ENCODE data around the gene SPINK4. TPM values are rescaled to one million over a fixed set of nuclear protein-coding genes. Genes with fewer than 3 reads are reported as not detected.

SPINK4 gene
- total RNA-seq, 4 donors from 2014 or later, result not detected

DNA sequence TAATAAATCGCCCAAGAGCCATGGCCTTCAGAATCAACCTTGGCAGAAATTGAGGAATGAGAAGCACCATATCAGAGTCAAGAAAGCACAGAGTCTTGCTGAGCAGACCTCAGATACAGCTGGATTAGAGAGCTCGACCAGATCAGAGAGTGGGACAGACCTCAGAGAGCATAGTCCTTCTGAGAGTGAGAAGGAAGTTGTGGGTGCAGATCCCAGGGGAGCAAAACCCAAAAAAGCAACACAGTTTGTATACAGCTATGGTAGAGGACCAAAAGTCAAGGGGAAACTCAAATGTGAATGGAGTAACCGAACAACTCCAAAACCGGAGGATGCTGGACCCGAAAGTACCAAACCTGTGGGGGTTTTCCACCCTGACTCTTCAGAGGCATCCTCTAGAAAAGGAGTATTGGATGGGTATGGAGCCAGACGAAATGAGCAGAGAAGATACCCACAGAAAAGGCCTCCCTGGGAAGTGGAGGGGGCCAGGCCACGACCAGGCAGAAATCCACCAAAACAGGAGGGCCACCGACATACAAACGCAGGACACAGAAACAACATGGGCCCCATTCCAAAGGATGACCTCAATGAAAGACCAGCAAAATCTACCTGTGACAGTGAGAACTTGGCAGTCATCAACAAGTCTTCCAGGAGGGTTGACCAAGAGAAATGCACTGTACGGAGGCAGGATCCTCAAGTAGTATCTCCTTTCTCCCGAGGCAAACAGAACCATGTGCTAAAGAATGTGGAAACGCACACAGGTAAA lies 54.9 kb downstream of the SPINK4 start:
- Histone ChIP-seq H3K27me3 (no peaks in the 10 kb centered on the region), H3K9me3 (no peaks in the 10 kb centered on the region), H3K36me3 (peaks cover 0 to 81% (median 19%) of the 10 kb centered on the region in 3 donors), H3K4me3 (no peak overlapping the region), H3K27ac (no peak overlapping the region), H3K4me1 (peaks cover 8 to 88% (median 45%) of the 10 kb centered on the region in 3 donors)
- 76 to 91% methylated on average over 11 of the region's 12 CpGs for WGBS, 2 donors
- intact Hi-C loops (cut with DNase I), result no loop called here
- no peak for TF ChIP-seq POLR2A (IDR thresholded peaks at IDR 0.05)
- TF ChIP-seq, protein P1, sequence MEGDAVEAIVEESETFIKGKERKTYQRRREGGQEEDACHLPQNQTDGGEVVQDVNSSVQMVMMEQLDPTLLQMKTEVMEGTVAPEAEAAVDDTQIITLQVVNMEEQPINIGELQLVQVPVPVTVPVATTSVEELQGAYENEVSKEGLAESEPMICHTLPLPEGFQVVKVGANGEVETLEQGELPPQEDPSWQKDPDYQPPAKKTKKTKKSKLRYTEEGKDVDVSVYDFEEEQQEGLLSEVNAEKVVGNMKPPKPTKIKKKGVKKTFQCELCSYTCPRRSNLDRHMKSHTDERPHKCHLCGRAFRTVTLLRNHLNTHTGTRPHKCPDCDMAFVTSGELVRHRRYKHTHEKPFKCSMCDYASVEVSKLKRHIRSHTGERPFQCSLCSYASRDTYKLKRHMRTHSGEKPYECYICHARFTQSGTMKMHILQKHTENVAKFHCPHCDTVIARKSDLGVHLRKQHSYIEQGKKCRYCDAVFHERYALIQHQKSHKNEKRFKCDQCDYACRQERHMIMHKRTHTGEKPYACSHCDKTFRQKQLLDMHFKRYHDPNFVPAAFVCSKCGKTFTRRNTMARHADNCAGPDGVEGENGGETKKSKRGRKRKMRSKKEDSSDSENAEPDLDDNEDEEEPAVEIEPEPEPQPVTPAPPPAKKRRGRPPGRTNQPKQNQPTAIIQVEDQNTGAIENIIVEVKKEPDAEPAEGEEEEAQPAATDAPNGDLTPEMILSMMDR (IDR thresholded peaks at IDR 0.05), result no peak
- DNase-seq, result no peak

DNA sequence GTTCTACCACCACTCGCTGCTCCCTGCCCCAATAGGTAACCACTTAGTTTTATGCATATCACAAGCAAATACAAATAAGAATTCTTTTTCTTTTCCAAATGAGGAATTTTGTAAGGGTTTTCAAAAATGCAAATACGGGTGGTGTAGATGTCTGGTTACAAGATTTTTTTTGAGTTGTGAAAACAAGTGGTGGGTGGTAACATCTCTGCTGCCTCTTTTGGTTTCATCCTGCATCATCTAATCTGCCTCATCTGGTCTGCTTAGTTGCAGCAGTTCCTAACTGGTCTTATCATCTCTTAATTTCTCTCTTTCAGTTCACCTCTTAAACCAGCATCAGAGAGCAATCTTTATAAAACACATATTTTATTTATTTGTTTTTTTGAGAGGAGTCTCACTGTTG lies 55.6 kb downstream of the SPINK4 start:
- no peak for DNase-seq
- TF ChIP-seq, protein P1 (IDR thresholded peaks at IDR 0.05), result no peak
- TF ChIP-seq POLR2A (IDR thresholded peaks at IDR 0.05), result no peak
- no peaks in the 10 kb centered on the region for H3K27me3 ChIP-seq
- no peak overlapping the region for H3K27ac ChIP-seq
- H3K9me3 ChIP-seq, result no peaks in the 10 kb centered on the region
- 71 to 78% methylated on average over 2 of the region's 2 CpGs for WGBS, 2 donors
- H3K36me3 ChIP-seq, result peaks cover 0 to 88% (median 19%) of the 10 kb centered on the region in 3 donors
- no peak overlapping the region for H3K4me3 ChIP-seq
- intact Hi-C loops (cut with DNase I), result no loop called here
- peaks cover 8 to 95% (median 45%) of the 10 kb centered on the region in 3 donors for H3K4me1 ChIP-seq

DNA sequence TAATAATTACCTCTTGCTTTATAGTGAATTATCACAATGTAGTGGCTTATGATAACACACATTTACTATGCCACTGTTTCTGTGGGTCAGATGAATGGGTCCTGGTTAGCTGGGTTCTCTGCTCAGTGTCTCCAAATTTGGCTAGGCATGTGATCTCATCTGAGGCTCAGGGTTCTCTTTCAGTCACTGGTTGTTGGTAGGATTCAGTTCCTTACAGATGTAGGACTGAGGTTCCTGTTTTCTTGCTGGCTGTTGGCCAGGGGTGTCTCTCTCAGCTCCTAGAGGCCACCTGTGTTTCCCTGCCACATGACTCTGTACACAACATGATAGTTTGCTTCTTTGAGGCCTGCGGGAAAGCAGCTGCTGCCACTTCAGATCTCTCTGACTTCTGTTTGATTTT lies 57.5 kb downstream of the SPINK4 start:
- intact Hi-C loops (cut with DNase I), result no loop called here

More for the DNA sequence above, 57.5 kb downstream of the SPINK4 start:
- Histone ChIP-seq H3K27ac (peak overlapping the region in 2 of 4 donors; percentile 37 to 44), H3K9me3 (no peaks in the 10 kb centered on the region), H3K36me3 (peaks cover 0 to 100% (median 29%) of the 10 kb centered on the region in 3 donors), H3K27me3 (no peaks in the 10 kb centered on the region), H3K4me1 (peaks cover 8 to 82% (median 32%) of the 10 kb centered on the region in 3 donors), H3K4me3 (no peak overlapping the region)
- no peak for DNase-seq
- no peak for TF ChIP-seq POLR2A (IDR thresholded peaks at IDR 0.05)
- TF ChIP-seq, protein P1 (IDR thresholded peaks at IDR 0.05), result no peak
- 40 to 56% methylated on average over 1 of the region's 1 CpG for WGBS, 2 donors

Other genes with a start within 250 kb of the SPINK4 start
- 10 to 100 TPM; 14.3 to 35.6 (median 33.8) TPM for gene APTX, start 238.5 kb upstream of the SPINK4 start, total RNA-seq
- gene DNAJA1, start 214.9 kb upstream of the SPINK4 start, total RNA-seq, result 10 to 100 TPM; 44.4 to 79.5 (median 58.3) TPM
- 10 to 100 TPM in 3 of 4 donors, 1 to 10 TPM in 1; 9.4 to 19.1 (median 13.6) TPM for gene SMU1, start 163.5 kb upstream of the SPINK4 start, total RNA-seq
- gene B4GALT1, start 72.8 kb upstream of the SPINK4 start, total RNA-seq, result 10 to 100 TPM; 42.3 to 60.4 (median 47.9) TPM
- 100 to 1,000 TPM in 1 of 4 donors, 10 to 100 TPM in 3; 73.2 to 101 (median 91.0) TPM for gene BAG1, start 24.5 kb downstream of the SPINK4 start, total RNA-seq
- gene CHMP5, start 24.9 kb downstream of the SPINK4 start, total RNA-seq, result 10 to 100 TPM; 37.7 to 62.5 (median 54.2) TPM
- gene NFX1, start 50.3 kb downstream of the SPINK4 start, total RNA-seq, result 10 to 100 TPM; 19.7 to 47.7 (median 27.2) TPM
- under 1 TPM in 2 of 4 donors, not detected in 2; 0.15 to 0.57 TPM for gene AQP7, start 162.4 kb downstream of the SPINK4 start, total RNA-seq
- 1,000 to 10,000 TPM; 1,484 to 2,988 (median 2,291) TPM for gene AQP3, start 207.4 kb downstream of the SPINK4 start, total RNA-seq
- 10 to 100 TPM; 23.6 to 43.7 (median 38.3) TPM for gene NOL6, start 233.8 kb downstream of the SPINK4 start, total RNA-seq